PC-3 (cell line): ENCODE results near the gene GXYLT1. TPM values are rescaled to one million over a fixed set of nuclear protein-coding genes. Genes with fewer than 3 reads are reported as not detected.
A peak's percentile ranks its signal among the peaks of the same experiment; 100 is the strongest.

Source experiments
- ATAC-seq: fragments of 200-7000 bp; cut with Tn5 transposase; 2 replicates; pipeline ENCODE4 v1.9.1; 2020; ENCODE audit warnings: mild to moderate bottlenecking, moderate library complexity
- BruUV-seq: library from RNA; stranded (reverse); fragments of 400-500 nt; replicated peaks from 2 replicates; lab custom pipeline; 2021; lab: Mats Ljungman, UMichigan
- CTCF ChIA-PET: fragments of 300-600 bp; sonication (Branson Sonifier 250); formaldehyde crosslinking; loops from one replicate; lab custom pipeline; 2022; ENCODE audit warnings: antibody characterized with exemption; lab: Charles Lee
- POLR2A ChIA-PET: fragments of 300-600 bp; sonication (Branson Sonifier 250); formaldehyde crosslinking; loops from one replicate; lab custom pipeline; 2022; ENCODE audit warnings: antibody characterized with exemption; ENCODE audit not compliant: unreplicated experiment; lab: Charles Lee
- DNase-seq: peaks from one replicate; pipeline ENCODE4 v3.0.0-alpha.2; 2015
- H2AFZ ChIP-seq: fragments of 300-600 bp; sonication (generic); 2 replicates; pipeline ENCODE4 v1.6.0; 2016; ENCODE audit warnings: antibody characterized with exemption, low read length
- H3F3A ChIP-seq: fragments of 300-600 bp; sonication (generic); one replicate; pipeline ENCODE4 v1.6.0; 2017; ENCODE audit warnings: antibody characterized with exemption, low read length, control low read depth, mild to moderate bottlenecking; ENCODE audit not compliant: unreplicated experiment
- H3K27ac ChIP-seq: fragments of 300-600 bp; sonication (generic); 2 replicates; pipeline ENCODE4 v1.5.1; 2016; ENCODE audit warnings: mild to moderate bottlenecking, low read length
- H3K27me3 ChIP-seq: fragments of 300-600 bp; sonication (generic); 2 replicates; pipeline ENCODE4 v1.6.1; 2016; ENCODE audit warnings: low read length, mixed read lengths
- H3K36me3 ChIP-seq: fragments of 300-600 bp; sonication (generic); 2 replicates; pipeline ENCODE4 v1.6.1; 2016; ENCODE audit warnings: low read depth, mixed run types, low read length, mixed read lengths
- H3K4me1 ChIP-seq: fragments of 300-600 bp; sonication (generic); 2 replicates; pipeline ENCODE4 v1.5.1; 2016; ENCODE audit warnings: low read length; ENCODE audit not compliant: insufficient read depth
- H3K4me2 ChIP-seq: fragments of 300-600 bp; sonication (generic); 2 replicates; pipeline ENCODE4 v1.6.0; 2016; ENCODE audit warnings: low read length
- H3K4me3 ChIP-seq: fragments of 300-600 bp; sonication (generic); 2 replicates; pipeline ENCODE4 v1.5.1; 2016; ENCODE audit warnings: mild to moderate bottlenecking, low read length, mixed read lengths
- H3K79me2 ChIP-seq: fragments of 300-600 bp; sonication (generic); 2 replicates; pipeline ENCODE4 v1.6.1; 2017; ENCODE audit warnings: low read length, mixed read lengths
- H3K9ac ChIP-seq: fragments of 300-600 bp; sonication (generic); 2 replicates; pipeline ENCODE4 v1.6.0; 2016; ENCODE audit warnings: mild to moderate bottlenecking, low read length
- H3K9me2 ChIP-seq: fragments of 300-600 bp; sonication (generic); replicated peaks from 2 replicates; pipeline ENCODE4 v1.6.1; 2016; ENCODE audit warnings: mixed run types, low read length, mixed read lengths
- H3K9me3 ChIP-seq: fragments of 300-600 bp; sonication (generic); 2 replicates; pipeline ENCODE4 v1.6.1; 2016; ENCODE audit warnings: low read length, mixed read lengths
- H4K20me1 ChIP-seq: fragments of 300-600 bp; sonication (generic); 2 replicates; pipeline ENCODE4 v1.6.1; 2016; ENCODE audit warnings: low read length, mixed read lengths
- CTCF ChIP-seq: fragments of 300-600 bp; sonication (generic); conservative IDR thresholded peaks from 2 replicates; pipeline ENCODE4 v1.5.1; 2017; ENCODE audit warnings: antibody characterized with exemption, low read depth, mild to moderate bottlenecking, low read length
- EZH2 ChIP-seq: fragments of 300-600 bp; sonication (generic); IDR thresholded peaks from one replicate; pipeline ENCODE4 v1.6.1; 2017; ENCODE audit warnings: antibody characterized with exemption, mild to moderate bottlenecking, low read length; ENCODE audit not compliant: unreplicated experiment
- EZH2phosphoT487 ChIP-seq: fragments of 300-600 bp; sonication (generic); IDR thresholded peaks from 2 replicates; pipeline ENCODE4 v1.6.1; 2018; ENCODE audit warnings: mild to moderate bottlenecking, antibody characterized with exemption, low read length, borderline replicate concordance
- intact Hi-C: fragments of 100-400 bp; cut with micrococcal nuclease; formaldehyde crosslinking; loops from 2 replicates; pipeline ENCODE4 v1.9.0; 2023
- total RNA-seq: library from RNA; depleted of rRNA; stranded (reverse); fragments of >200 nt; gene quantifications from 2 replicates; pipeline ENCODE4 v1.2.3, GENCODE V29; 2014; rRNA removed

GXYLT1 gene
- total RNA-seq, 1 experiment from 2014 or later: 5.1 TPM

GRCh38 chr12:42039176-42039575 is 105.5 kb downstream of the GXYLT1 start:
- no peaks in the 10 kb centered on the region for H3F3A ChIP-seq
- no peaks in the 10 kb centered on the region for H4K20me1 ChIP-seq
- no peak overlapping the region for H2AFZ ChIP-seq
- no peaks in the 10 kb centered on the region for H3K79me2 ChIP-seq
- H3K27me3 ChIP-seq: no peaks in the 10 kb centered on the region
- DNase-seq: peak; percentile 67
- no peaks in the 10 kb centered on the region for H3K9me3 ChIP-seq
- no peaks in the 10 kb centered on the region for H3K4me1 ChIP-seq
- ATAC-seq: peak; percentile 53; the same call in 1 of the 2 replicates
- no peak overlapping the region for H3K27ac ChIP-seq
- ChIA-PET CTCF (no interaction called here), POLR2A (no interaction called here)
- no peaks in the 10 kb centered on the region for H3K9me2 ChIP-seq
- no peak overlapping the region for H3K4me3 ChIP-seq
- intact Hi-C loops: no loop called here
- H3K36me3 ChIP-seq: no peaks in the 10 kb centered on the region
- BruUV-seq: no TSS peak
- no peak overlapping the region for H3K9ac ChIP-seq
- TF ChIP-seq CTCF: no peak
- no peak for TF ChIP-seq EZH2
- TF ChIP-seq EZH2phosphoT487: no peak
- no peak overlapping the region for H3K4me2 ChIP-seq

GRCh38 chr12:42031847-42032564 is 112.7 kb downstream of the GXYLT1 start:
- Histone ChIP-seq H2AFZ (no peak overlapping the region), H3K79me2 (no peaks in the 10 kb centered on the region), H3K9ac (no peak overlapping the region), H3K27me3 (peaks cover 22% of the 10 kb centered on the region; the same call in 1 of the 2 replicates), H3K4me3 (no peak overlapping the region), H3K4me1 (no peaks in the 10 kb centered on the region), H3K9me3 (no peaks in the 10 kb centered on the region), H3K9me2 (no peaks in the 10 kb centered on the region), H3F3A (no peaks in the 10 kb centered on the region), H3K27ac (no peak overlapping the region), H4K20me1 (no peaks in the 10 kb centered on the region), H3K36me3 (no peaks in the 10 kb centered on the region), H3K4me2 (no peak overlapping the region)
- intact Hi-C loops: no loop called here
- TF ChIP-seq EZH2 (no peak), EZH2phosphoT487 (no peak), CTCF (no peak)
- DNase-seq (no peak), ATAC-seq (no peak)
- POLR2A ChIA-PET: no interaction called here
- no TSS peak for BruUV-seq
- CTCF ChIA-PET: no interaction called here

Other genes starting within 250 kb of the GXYLT1 start
- 6.8 and 7.5 TPM in 2 replicates for gene YAF2, start 93.4 kb upstream of the GXYLT1 start, total RNA-seq
- 29.7 and 33.9 TPM in 2 replicates for gene ZCRB1, start 181.2 kb upstream of the GXYLT1 start, total RNA-seq
- gene PPHLN1, start 181.3 kb upstream of the GXYLT1 start, total RNA-seq: 67.6 and 82.0 TPM in 2 replicates